Activated B cell treated with CpG ODN at 0.5 μM for 24 hours (primary cell): ENCODE data around the gene SPATS2. TPM values are rescaled to one million over a fixed set of nuclear protein-coding genes. Genes with fewer than 3 reads are reported as not detected.
A peak's percentile ranks its signal among the peaks of the same experiment; 100 is the strongest.

ENCODE experiments used
- ATAC-seq: fragments of 200-7000 bp; cut with Tn5 transposase; one replicate; pipeline ENCODE4 v1.10.0; 2021; ENCODE audit warnings: low read depth, mild to moderate bottlenecking, moderate library complexity
- CTCF ChIA-PET: fragments of 350-600 bp; sonication (Branson Sonifier 250); formaldehyde crosslinking; loops from one replicate; lab custom pipeline; 2021; ENCODE audit warnings: antibody characterized with exemption; lab: Charles Lee
- POLR2A ChIA-PET: fragments of 350-600 bp; sonication (Branson Sonifier 250); formaldehyde crosslinking; loops from one replicate; lab custom pipeline; 2021; ENCODE audit warnings: antibody characterized with exemption; lab: Charles Lee
- DNase-seq: peaks from one replicate; pipeline ENCODE4 v3.0.0; 2022
- H3K27ac Mint-ChIP-seq: one replicate; pipeline ENCODE4 v1.8.0; 2020; ENCODE audit warnings: mixed read lengths
- H3K27me3 Mint-ChIP-seq: one replicate; pipeline ENCODE4 v1.8.0; 2021; ENCODE audit warnings: mixed read lengths
- H3K36me3 Mint-ChIP-seq: one replicate; pipeline ENCODE4 v1.8.0; 2021; ENCODE audit warnings: low read depth, mixed read lengths
- H3K4me1 Mint-ChIP-seq: one replicate; pipeline ENCODE4 v1.8.0; 2021; ENCODE audit warnings: mixed read lengths
- H3K4me3 Mint-ChIP-seq: one replicate; pipeline ENCODE4 v1.8.0; 2020; ENCODE audit warnings: mild to moderate bottlenecking, mixed read lengths
- H3K9me3 Mint-ChIP-seq: one replicate; pipeline ENCODE4 v1.8.0; 2020; ENCODE audit warnings: mixed read lengths
- intact Hi-C: fragments of 100-400 bp; cut with micrococcal nuclease; formaldehyde crosslinking; loops from one replicate; pipeline ENCODE4 v1.15.1; 2024
- total RNA-seq: library from RNA; stranded (reverse); gene quantifications from 2 replicates; pipeline ENCODE4 v1.2.3, GENCODE V29; 2022
- TF ChIP-seq, protein P1 (sequence below): fragments of 200-600 bp; IDR thresholded peaks from one replicate; pipeline ENCODE4 v1.8.0; 2022; ENCODE audit warnings: antibody characterized with exemption, mild to moderate bottlenecking

Gene SPATS2
- total RNA-seq, 1 donor from 2014 or later = 18.9 TPM

DNA sequence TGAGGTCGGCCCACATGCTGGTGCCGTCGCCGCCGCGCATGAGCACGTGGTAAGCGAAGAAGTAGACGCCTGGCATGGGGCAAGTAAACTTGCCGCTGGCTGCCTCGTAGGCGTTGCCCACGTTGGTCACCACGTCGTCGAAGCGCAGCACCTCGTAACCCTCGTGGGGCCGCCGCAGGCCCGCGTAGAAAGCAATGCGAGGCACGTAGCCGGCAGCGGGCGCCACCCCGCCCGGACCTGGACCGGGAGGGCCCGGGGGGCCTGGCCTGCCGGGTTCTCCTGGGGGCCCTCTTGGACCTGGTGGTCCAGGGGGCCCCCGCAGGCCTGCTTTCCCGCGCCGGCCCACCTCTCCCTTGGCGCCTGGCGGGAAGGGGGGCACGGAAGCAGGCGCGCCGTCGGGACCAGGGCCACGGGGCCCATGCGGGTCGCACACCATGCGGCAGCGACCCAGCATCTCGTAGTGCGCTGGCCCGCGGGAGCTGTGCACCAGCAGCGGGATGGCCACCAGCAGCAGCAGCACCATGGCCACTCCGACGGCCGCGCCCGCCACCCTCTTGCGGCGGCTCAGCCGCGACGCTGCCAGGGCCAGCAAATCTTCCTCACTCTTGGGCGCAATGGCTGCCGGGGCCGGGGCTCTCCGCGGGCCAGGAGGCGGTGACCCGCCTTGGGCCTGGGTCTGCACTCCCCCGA is 31.2 kb upstream of the SPATS2 start:
- DNase-seq (no peak), ATAC-seq (no peak)
- peaks cover 55% of the 10 kb centered on the region for H3K27me3 Mint-ChIP-seq
- no peak overlapping the region for H3K4me3 Mint-ChIP-seq
- H3K27ac Mint-ChIP-seq = no peak overlapping the region
- intact Hi-C loops = no loop called here
- ChIA-PET CTCF (interaction anchor here (1.5 to 8.9 kb wide), 5 partner anchors 13 to 49 kb away, joined by 4 to 59 read pairs (median 5); partner anchors contain the start of gene DNAJC22), POLR2A (interaction anchor here (1.1 kb wide), 1 partner anchor 13 kb away, joined by 5 read pairs; the partner anchor contains the start of gene TROAP)
- TF ChIP-seq, protein P1, sequence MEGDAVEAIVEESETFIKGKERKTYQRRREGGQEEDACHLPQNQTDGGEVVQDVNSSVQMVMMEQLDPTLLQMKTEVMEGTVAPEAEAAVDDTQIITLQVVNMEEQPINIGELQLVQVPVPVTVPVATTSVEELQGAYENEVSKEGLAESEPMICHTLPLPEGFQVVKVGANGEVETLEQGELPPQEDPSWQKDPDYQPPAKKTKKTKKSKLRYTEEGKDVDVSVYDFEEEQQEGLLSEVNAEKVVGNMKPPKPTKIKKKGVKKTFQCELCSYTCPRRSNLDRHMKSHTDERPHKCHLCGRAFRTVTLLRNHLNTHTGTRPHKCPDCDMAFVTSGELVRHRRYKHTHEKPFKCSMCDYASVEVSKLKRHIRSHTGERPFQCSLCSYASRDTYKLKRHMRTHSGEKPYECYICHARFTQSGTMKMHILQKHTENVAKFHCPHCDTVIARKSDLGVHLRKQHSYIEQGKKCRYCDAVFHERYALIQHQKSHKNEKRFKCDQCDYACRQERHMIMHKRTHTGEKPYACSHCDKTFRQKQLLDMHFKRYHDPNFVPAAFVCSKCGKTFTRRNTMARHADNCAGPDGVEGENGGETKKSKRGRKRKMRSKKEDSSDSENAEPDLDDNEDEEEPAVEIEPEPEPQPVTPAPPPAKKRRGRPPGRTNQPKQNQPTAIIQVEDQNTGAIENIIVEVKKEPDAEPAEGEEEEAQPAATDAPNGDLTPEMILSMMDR = no peak
- no peaks in the 10 kb centered on the region for H3K36me3 Mint-ChIP-seq
- H3K4me1 Mint-ChIP-seq = peaks cover 31% of the 10 kb centered on the region
- no peaks in the 10 kb centered on the region for H3K9me3 Mint-ChIP-seq

DNA sequence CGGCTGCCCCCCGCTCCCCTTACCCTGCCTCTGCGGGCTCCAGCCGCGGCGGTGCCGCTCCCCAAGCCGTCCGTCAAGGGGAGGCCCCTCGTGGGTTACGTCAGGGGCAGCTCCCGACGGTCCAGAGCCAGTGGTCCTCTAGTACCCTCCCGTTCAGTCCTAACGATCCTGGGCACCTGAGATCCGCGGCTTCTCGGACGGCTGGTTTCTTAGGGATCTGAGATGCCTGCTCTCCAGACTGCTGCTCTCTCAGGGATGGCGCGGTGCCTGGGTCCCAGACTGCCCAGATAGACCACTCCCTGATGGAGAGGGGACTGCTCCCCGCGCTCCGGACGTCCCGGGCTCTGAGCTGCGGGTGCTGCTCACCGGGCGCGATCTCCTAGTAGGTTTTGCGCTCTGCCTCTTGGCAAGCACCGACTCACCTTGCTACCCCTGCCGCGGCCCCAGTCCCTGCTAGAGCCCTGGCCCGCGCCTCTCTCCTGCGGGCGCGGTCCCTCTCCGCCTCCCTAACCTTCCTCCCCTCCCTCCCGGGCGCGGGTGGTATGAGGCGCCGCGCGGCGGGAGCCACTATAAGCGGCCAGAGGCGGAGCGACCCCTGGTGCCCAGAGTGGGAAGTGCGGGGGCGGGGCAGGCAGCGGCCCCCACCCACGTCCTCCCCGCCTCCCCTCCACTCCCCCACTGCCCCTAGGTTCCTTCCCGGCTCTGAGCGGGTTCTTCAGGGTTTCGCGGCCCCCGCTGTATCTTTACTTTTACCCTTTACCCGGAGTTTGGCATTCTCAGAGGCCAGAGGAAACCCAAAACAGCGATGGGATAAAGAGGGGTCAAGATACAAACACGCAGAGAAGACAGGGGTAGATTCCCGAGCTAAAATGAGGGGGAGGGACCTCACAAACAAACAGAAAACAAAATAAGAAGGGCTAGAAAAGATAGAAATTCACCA is 30.3 kb upstream of the SPATS2 start, which contains the start of gene C1QL4:
C1QL4 (minus strand) TSS at position 544 of the 940 bp plus-strand sequence. CDS start 711 bp downstream, outside the sequence.
- peak; percentile 97 for ATAC-seq
- peaks cover 31% of the 10 kb centered on the region for H3K4me1 Mint-ChIP-seq
- POLR2A ChIA-PET = interaction anchor here (0.7 kb wide), 1 partner anchor 42 kb away, joined by 4 read pairs; the partner anchor contains the start of gene PRPH
- TF ChIP-seq, protein P1 = no peak
- no peaks in the 10 kb centered on the region for H3K36me3 Mint-ChIP-seq
- peak; percentile 95 for DNase-seq
- peaks cover 49% of the 10 kb centered on the region for H3K27me3 Mint-ChIP-seq
- H3K27ac Mint-ChIP-seq = no peak within 1 kb of the TSS
- CTCF ChIA-PET = interaction anchor here (1.0 to 8.9 kb wide), 8 partner anchors 11 to 49 kb away, joined by 3 to 59 read pairs (median 5); partner anchors contain the start of genes DNAJC22 and PRPH
- H3K4me3 Mint-ChIP-seq = peak within 1 kb of the TSS; percentile 73
- intact Hi-C loops = loop anchor here (1.0 kb wide), 2 partner anchors 14 to 49 kb away; partner anchors contain the start of gene TROAP
- H3K9me3 Mint-ChIP-seq = no peaks in the 10 kb centered on the region

DNA sequence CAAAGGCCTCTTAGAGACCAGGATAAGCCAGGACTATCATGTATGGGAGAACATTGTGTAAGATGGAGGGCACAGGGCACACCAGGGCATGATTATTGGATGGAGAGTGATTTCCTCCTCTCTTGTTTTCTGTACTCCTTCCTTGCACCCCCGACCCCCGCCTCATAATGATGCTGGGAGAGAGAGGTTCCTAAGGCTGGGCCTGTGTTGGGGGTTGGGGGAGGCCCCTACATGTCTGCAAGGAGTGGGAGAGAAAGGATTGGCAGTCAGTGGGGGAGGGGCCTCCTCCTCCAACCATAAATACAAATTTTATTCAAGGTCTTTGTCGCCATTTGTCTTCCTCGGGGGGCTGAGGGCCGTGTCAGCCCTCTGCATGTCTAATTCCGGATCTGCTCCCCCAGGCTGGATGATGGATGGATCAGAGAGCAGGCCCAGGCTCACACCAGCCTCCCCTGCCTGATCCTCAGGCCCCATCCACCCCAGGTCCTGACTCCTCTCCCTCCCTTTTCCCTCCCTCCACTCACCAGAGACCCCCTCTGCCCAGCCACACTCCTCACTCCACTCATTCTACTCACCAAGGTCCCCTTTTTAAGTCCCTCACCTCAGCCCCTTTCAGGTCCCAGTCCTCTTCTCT is 28.3 kb upstream of the SPATS2 start:
- TF ChIP-seq, protein P1 = no peak
- Mint-ChIP-seq H3K27ac (no peak overlapping the region), H3K36me3 (no peaks in the 10 kb centered on the region), H3K9me3 (no peaks in the 10 kb centered on the region), H3K4me1 (peaks cover 42% of the 10 kb centered on the region), H3K4me3 (no peak overlapping the region), H3K27me3 (peaks cover 38% of the 10 kb centered on the region)
- intact Hi-C loops = no loop called here
- ChIA-PET POLR2A (interaction anchor here (1.1 kb wide), 1 partner anchor 41 kb away, joined by 3 read pairs; no protein-coding TSS in a partner anchor), CTCF (interaction anchor here (0.5 to 8.9 kb wide), 4 partner anchors 10 to 80 kb away, joined by 3 to 59 read pairs (median 14); partner anchors contain the start of genes DNAJC22 and PRPH)
- DNase-seq = no peak
- no peak for ATAC-seq

DNA sequence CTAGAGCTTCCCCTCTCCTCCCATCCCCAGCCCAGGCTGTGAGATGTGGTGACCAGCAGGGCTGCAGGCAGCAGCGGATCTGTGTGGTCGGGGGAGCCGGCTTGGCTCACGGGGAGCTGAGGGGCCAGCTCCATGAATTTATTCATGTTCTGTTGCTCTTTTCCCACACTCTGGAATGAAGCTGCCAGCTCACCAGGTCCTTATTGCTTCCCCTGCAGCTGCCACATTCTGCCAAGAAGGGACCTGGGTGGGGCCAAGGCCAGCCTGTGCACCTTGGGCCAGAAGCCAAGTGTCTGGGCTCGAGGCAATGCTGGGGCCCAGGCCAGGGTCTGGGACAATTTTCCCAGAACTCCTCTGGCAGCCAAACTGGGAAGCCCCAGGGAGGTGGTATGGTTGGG is 27.8 kb upstream of the SPATS2 start:
- ChIA-PET POLR2A (no interaction called here), CTCF (interaction anchor here (0.5 to 8.9 kb wide), 2 partner anchors 9 to 80 kb away, joined by 3 to 59 read pairs; partner anchors contain the start of gene DNAJC22)
- no peak overlapping the region for H3K27ac Mint-ChIP-seq
- intact Hi-C loops = no loop called here
- TF ChIP-seq, protein P1 = no peak
- H3K4me1 Mint-ChIP-seq = peaks cover 45% of the 10 kb centered on the region
- no peak overlapping the region for H3K4me3 Mint-ChIP-seq
- H3K9me3 Mint-ChIP-seq = no peaks in the 10 kb centered on the region
- no peak for ATAC-seq
- no peak for DNase-seq
- peaks cover 40% of the 10 kb centered on the region for H3K27me3 Mint-ChIP-seq
- no peaks in the 10 kb centered on the region for H3K36me3 Mint-ChIP-seq
